H1 (cell line): ENCODE results near the gene SYNDIG1. TPM values are rescaled to one million over a fixed set of nuclear protein-coding genes. Genes with fewer than 3 reads are reported as not detected.

Experiments used
- CREB1 ChIP-seq: IDR thresholded peaks from 2 replicates; pipeline ENCODE4 v1.6.1; 2012; ENCODE audit warnings: inconsistent platforms
- EZH2 ChIP-seq: fragments of 200-600 bp; sonication (generic); IDR thresholded peaks from 2 replicates; pipeline ENCODE4 v1.7.1; 2012; ENCODE audit warnings: low read depth, mild to moderate bottlenecking, moderate library complexity, low read length, inconsistent platforms; ENCODE audit not compliant: severe bottlenecking
- MAFK ChIP-seq: IDR thresholded peaks from 2 replicates; pipeline ENCODE4 v1.6.1; 2012; ENCODE audit warnings: low read depth, mild to moderate bottlenecking, improper control_type of control experiment, low read length
- NANOG ChIP-seq: IDR thresholded peaks from 2 replicates; pipeline ENCODE4 v1.6.1; 2011; ENCODE audit warnings: low read length, low read depth, mild to moderate bottlenecking, inconsistent platforms; ENCODE audit not compliant: insufficient read depth, poor library complexity, severe bottlenecking
- RAD21 ChIP-seq, 2 experiments: IDR thresholded peaks in 1 of 2; conservative IDR thresholded peaks in 1 of 2; 2 replicates each; pipeline ENCODE4 v1.6.1; 2011; ENCODE audit warnings: low read depth in 2 of 2, low read length in 2 of 2, improper control_type of control experiment in 1 of 2, inconsistent platforms in 1 of 2, mild to moderate bottlenecking in 1 of 2, moderate library complexity in 1 of 2
- SP4 ChIP-seq: IDR thresholded peaks from 2 replicates; pipeline ENCODE4 v1.6.1; 2012; ENCODE audit warnings: low read length, inconsistent platforms
- polyA plus RNA-seq, 7 experiments: library from polyadenylated mRNA; depleted of rRNA in 3 of 7; stranded (reverse) in 5 of 7; unstranded in 2 of 7; fragments of >200 nt in 5 of 7; fragments of 200-250 nt in 2 of 7; gene quantifications; 1 replicate in 5 of 7; 2 replicates in 1 of 7; 4 replicates in 1 of 7; pipeline versions ENCODE4 v1.2.1 to v1.2.3, GENCODE V29; 2011 to 2013; ENCODE audit warnings: missing spikeins in 2 of 7, mixed read lengths in 2 of 7
- total RNA-seq: library from RNA; stranded (reverse); fragmentation: NEBNext Ultra II Directional; extraction: Animal tissue kit (Norgen Biotek cat#: 25700); gene quantifications from 2 replicates; pipeline ENCODE4 v1.2.1, GENCODE V29; 2021

The SYNDIG1 gene
- total and polyA plus RNA-seq, 2 of the 8 experiments (the other 6 are each of a cell fraction or from before 2014, with no cell fraction given) = 6.5 to 7.8 TPM

- TF ChIP-seq EZH2 (no peak), CREB1 (no peak), RAD21 (IDR thresholded peaks at IDR 0.05 in 1 of 2, conservative IDR thresholded peaks at IDR 0.05 in 1 of 2; ENCODE audit: low read depth in 2 of 2, low read length in 2 of 2) (peak; percentile 59 to 70), MAFK (no peak), NANOG (no peak), SP4 (no peak)
Measured at GRCh38 chr20:24448170-24448569, 21.3 kb upstream of the SYNDIG1 start (continued).
